Stimulated activated CD8-positive, alpha-beta memory T cell treated with anti-CD3 and anti-CD28 coated beads, Interleukin-12 subunit alpha, Interleukin-12 subunit beta, amount 100 ng/mL, for 24 hours (primary cell): ENCODE results near the gene GAB4.

Experiments used
- DNase-seq: peaks from one replicate; pipeline ENCODE4 v3.0.0-alpha.2; 2020; ENCODE audit errors: extremely low read depth

The GAB4 gene

DNA sequence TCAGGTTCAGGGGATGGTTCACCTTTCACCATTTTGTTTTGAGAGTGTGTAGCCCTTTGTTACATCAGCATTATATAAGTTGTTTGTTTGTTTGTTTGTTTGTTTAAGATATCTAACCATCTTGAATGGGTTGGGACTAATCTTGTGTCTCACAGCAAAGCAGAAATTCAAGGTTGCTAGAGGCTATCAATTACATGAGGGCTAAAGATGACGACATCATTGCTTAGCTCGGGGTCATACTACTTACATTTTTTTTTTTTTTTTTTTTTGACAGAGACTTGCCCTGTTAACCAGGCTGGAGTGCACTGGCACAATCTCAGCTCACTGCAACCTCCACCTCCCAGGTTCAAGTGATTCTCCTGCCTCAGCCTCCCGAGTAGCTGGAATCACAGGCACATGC lies 95.7 kb downstream of the GAB4 start:
- DNase-seq, result no peak
